Bronchus fibroblast of lung (primary cell): ENCODE data around the gene C11orf91. TPM values are rescaled to one million over a fixed set of nuclear protein-coding genes. Genes with fewer than 3 reads are reported as not detected.

Experiments
- total RNA-seq: library from RNA; depleted of rRNA; stranded (reverse); fragments of >200 nt; gene quantifications from 2 replicates; pipeline ENCODE4 v1.2.3, GENCODE V29; 2015

The C11orf91 gene, protein sequence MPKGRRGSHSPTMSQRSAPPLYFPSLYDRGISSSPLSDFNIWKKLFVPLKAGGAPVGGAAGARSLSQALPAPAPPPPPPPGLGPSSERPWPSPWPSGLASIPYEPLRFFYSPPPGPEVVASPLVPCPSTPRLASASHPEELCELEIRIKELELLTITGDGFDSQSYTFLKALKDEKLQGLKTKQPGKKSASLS
- total RNA-seq = not detected in 2 replicates

DNA sequence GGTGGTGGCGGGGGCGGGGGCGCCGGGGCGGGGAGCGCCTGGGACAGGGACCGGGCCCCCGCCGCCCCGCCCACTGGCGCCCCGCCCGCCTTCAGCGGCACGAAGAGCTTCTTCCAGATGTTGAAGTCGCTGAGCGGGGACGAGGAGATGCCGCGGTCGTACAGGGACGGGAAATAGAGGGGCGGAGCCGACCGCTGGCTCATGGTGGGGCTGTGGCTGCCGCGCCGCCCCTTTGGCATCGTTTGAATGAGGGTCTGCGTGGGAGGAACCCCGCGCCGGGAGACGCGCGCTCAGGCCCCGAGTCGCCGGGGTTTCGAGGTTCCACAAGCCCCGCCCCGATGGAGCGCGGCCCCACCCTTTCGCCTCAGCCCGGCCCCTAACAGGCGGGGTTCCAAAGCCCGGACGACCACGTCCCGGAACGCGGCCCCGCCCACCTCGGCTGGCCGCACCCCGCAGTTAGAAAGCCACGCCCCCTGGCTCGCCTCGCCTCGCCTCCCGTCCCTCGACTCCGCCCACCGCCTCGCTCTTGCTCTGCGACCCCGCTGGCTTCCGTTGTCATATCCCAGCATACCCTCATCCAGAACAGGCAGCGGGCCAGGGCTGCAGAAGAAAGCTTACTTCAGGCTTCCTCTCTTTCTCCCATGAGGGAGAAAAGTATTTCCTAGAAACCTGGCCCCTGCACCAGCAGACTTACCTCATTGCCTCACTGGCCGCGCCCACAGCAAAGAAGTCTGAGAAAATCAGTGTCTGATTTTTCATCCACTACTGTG lies at the start of gene C11orf91:
Gene C11orf91, minus strand, starts transcription at position 325 of the 770 bp plus-strand sequence. Its CDS starts 86 bp downstream, at position 239.

DNA sequence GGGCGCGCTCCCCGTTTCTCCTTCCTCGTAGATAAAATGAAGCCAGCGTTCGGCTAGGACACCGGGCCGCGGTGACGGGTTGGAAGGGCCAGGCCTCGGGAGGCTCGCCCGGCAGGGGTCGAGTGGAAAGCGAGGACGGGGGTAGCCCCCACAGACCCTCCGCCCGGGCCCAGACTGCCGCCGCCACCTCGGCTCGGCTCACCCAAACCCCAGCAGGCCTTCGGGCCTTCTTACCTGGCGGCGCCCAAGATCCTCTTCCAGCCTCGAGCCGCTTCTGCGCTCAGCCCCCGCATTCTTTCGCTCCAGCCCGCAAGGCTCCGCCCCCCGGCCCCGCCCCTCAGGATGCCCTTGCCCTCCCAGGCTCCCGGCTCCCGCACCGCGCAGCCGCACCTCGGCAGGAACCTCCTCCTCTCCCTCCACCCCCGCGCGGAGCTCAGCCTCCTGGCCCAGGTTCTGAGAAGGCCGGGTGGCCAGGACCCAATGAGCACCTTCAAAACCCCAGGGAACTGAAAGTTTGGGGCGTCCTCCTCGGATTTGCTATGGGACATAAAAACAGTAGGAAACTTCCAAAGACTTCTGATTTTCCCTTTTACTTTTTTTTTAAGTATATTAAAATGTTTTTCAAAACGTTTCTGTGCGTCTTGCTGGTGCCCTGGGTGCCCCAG lies 35.7 kb upstream of the C11orf91 start, which contains the start of gene CD59:
Gene CD59, minus strand, starts transcription at position 276 of the 665 bp plus-strand sequence. CDS start 13,978 bp downstream, outside the sequence.

Other genes with a start within 250 kb of the C11orf91 start
- 408 and 452 TPM in 2 replicates for gene CD59, start 35.6 kb upstream of the C11orf91 start, total RNA-seq
- 18.9 and 23.2 TPM in 2 replicates for gene FBXO3, start 73.7 kb upstream of the C11orf91 start, total RNA-seq
- 0.30 and 0.84 TPM in 2 replicates for gene LMO2, start 191.2 kb upstream of the C11orf91 start, total RNA-seq